Measurements from ENCODE around the gene DYNC1I1.

- TF ChIP-seq, protein P1, sequence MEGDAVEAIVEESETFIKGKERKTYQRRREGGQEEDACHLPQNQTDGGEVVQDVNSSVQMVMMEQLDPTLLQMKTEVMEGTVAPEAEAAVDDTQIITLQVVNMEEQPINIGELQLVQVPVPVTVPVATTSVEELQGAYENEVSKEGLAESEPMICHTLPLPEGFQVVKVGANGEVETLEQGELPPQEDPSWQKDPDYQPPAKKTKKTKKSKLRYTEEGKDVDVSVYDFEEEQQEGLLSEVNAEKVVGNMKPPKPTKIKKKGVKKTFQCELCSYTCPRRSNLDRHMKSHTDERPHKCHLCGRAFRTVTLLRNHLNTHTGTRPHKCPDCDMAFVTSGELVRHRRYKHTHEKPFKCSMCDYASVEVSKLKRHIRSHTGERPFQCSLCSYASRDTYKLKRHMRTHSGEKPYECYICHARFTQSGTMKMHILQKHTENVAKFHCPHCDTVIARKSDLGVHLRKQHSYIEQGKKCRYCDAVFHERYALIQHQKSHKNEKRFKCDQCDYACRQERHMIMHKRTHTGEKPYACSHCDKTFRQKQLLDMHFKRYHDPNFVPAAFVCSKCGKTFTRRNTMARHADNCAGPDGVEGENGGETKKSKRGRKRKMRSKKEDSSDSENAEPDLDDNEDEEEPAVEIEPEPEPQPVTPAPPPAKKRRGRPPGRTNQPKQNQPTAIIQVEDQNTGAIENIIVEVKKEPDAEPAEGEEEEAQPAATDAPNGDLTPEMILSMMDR (IDR thresholded peaks at IDR 0.05): no peak
- TF ChIP-seq POLR2A (IDR thresholded peaks at IDR 0.05): no peak
Observed at GRCh38 chr7:95996886-95997285, 224.5 kb downstream of the DYNC1I1 start.
